Gastrocnemius medialis (tissue), 4 donors: ENCODE data around the gene ADAMTS8.

ENCODE experiments used
- POLR2A ChIP-seq, 2 donors: fragments of 450-650 bp; IDR thresholded peaks; one replicate each; pipeline ENCODE4 v1.6.1; 2017; ENCODE audit warnings: antibody characterized with exemption in 2 of 2, mild to moderate bottlenecking in 2 of 2, moderate library complexity in 2 of 2
- TF ChIP-seq, protein P1 (sequence below), 5 experiments: fragments of 450-650 bp in 3 of 5; fragments of 200-600 bp in 2 of 5; sonication (generic) in 2 of 5; IDR thresholded peaks in 4 of 5; conservative IDR thresholded peaks in 1 of 5; 1 replicate in 4 of 5; 2 replicates in 1 of 5; pipeline ENCODE4 v1.5.1; 2016 to 2019; ENCODE audit warnings: antibody characterized with exemption in 5 of 5, mild to moderate bottlenecking in 3 of 5, moderate library complexity in 3 of 5

DNA sequence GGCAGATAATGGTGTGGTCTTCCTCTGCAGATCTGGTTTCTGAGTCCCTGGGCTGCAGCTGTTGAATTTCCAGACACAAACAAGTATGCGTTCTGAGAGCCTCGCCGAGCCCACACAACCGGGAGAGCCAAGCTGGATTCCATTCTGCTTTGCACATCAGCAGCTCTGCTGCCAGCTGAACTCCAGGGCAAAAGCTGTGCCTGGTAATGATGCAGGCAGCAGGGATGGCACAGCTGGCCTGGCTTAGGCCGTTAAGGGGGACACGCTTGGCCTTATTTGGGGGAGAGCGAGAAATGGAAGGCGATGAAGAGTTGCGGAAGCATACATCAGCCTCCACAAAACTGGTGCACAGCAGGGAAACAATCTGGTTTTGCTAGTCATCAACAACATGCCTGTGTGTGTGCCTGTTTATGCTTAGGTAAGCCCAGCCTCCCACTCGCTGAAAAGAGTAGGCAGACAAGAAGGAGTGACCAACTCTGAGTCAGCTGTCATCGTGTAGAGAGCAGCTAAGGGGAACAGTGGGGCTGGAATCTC is 25.1 kb downstream of the ADAMTS8 start:
- TF ChIP-seq, protein P1, sequence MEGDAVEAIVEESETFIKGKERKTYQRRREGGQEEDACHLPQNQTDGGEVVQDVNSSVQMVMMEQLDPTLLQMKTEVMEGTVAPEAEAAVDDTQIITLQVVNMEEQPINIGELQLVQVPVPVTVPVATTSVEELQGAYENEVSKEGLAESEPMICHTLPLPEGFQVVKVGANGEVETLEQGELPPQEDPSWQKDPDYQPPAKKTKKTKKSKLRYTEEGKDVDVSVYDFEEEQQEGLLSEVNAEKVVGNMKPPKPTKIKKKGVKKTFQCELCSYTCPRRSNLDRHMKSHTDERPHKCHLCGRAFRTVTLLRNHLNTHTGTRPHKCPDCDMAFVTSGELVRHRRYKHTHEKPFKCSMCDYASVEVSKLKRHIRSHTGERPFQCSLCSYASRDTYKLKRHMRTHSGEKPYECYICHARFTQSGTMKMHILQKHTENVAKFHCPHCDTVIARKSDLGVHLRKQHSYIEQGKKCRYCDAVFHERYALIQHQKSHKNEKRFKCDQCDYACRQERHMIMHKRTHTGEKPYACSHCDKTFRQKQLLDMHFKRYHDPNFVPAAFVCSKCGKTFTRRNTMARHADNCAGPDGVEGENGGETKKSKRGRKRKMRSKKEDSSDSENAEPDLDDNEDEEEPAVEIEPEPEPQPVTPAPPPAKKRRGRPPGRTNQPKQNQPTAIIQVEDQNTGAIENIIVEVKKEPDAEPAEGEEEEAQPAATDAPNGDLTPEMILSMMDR (IDR thresholded peaks at IDR 0.05 in 4 of 5, conservative IDR thresholded peaks at IDR 0.05 in 1 of 5): no peak
- TF ChIP-seq POLR2A (IDR thresholded peaks at IDR 0.05): no peak
